NCI-H82 treated with DMSO at 0.1 percent for 48 hours (cell line): ENCODE data around the gene PPARG.
"Not testable (repeated sequence)": the region's sequence is repeated elsewhere in the genome, so short reads cannot be mapped to it uniquely, and the experiment has no call there.

Experiments used
- DNase-seq: peaks from one replicate; lab custom pipeline; 2025; ENCODE audit not compliant: unreplicated experiment; lab: John Stamatoyannopoulos, UW

The PPARG gene

GRCh38 chr3:12371525-12372140 lies 82.8 kb downstream of the PPARG start:
- DNase-seq: no peak

GRCh38 chr3:12372741-12373280 lies 83.9 kb downstream of the PPARG start:
- no peak for DNase-seq

- DNase-seq: no peak
These were observed 86.7 kb downstream of the PPARG start for GRCh38 chr3:12375572-12375971.

GRCh38 chr3:12379640-12380429 lies 91.0 kb downstream of the PPARG start:
- DNase-seq: no peak

- no peak for DNase-seq
These were observed 91.6 kb downstream of the PPARG start for GRCh38 chr3:12380461-12380860.

GRCh38 chr3:12381199-12381598 lies 92.3 kb downstream of the PPARG start:
- no peak for DNase-seq

GRCh38 chr3:12383218-12383617 lies 94.3 kb downstream of the PPARG start:
- DNase-seq: no peak

GRCh38 chr3:12384451-12385233 lies 95.8 kb downstream of the PPARG start:
- DNase-seq: no peak

- DNase-seq: not testable (repeated sequence)
These were observed 97.8 kb downstream of the PPARG start for GRCh38 chr3:12386514-12387291.

GRCh38 chr3:12388185-12388584 lies 99.3 kb downstream of the PPARG start:
- DNase-seq: no peak

GRCh38 chr3:12392101-12392878 lies 103.4 kb downstream of the PPARG start:
- no peak for DNase-seq

GRCh38 chr3:12393894-12394293 lies 105.0 kb downstream of the PPARG start:
- DNase-seq: no peak

GRCh38 chr3:12394569-12395271 lies 105.8 kb downstream of the PPARG start:
- DNase-seq: no peak

GRCh38 chr3:12395349-12396012 lies 106.6 kb downstream of the PPARG start:
- DNase-seq: no peak

GRCh38 chr3:12396471-12396870 lies 107.6 kb downstream of the PPARG start:
- no peak for DNase-seq

GRCh38 chr3:12399226-12399625 lies 110.4 kb downstream of the PPARG start:
- no peak for DNase-seq

GRCh38 chr3:12400616-12401194 lies 111.8 kb downstream of the PPARG start:
- DNase-seq: no peak

GRCh38 chr3:12401208-12401607 lies 112.3 kb downstream of the PPARG start:
- no peak for DNase-seq
